LNCaP clone FGC (cell line): ENCODE measurements around the gene CTSW.

ENCODE experiments used
- DNase-seq: peaks from one replicate; pipeline ENCODE4 v3.0.0-alpha.2; 2011; ENCODE audit warnings: low read depth
- H3K4me3 ChIP-seq: 2 replicates; pipeline ENCODE4 v1.5.1; 2011; ENCODE audit warnings: mild to moderate bottlenecking, low read depth, low read length, control low read depth
- TF ChIP-seq, protein P1 (sequence below): IDR thresholded peaks from 2 replicates; pipeline ENCODE4 v1.5.1; 2012; ENCODE audit warnings: mild to moderate bottlenecking; ENCODE audit not compliant: control insufficient read depth, insufficient read depth; ENCODE audit errors: extremely low read depth

CTSW gene

DNA sequence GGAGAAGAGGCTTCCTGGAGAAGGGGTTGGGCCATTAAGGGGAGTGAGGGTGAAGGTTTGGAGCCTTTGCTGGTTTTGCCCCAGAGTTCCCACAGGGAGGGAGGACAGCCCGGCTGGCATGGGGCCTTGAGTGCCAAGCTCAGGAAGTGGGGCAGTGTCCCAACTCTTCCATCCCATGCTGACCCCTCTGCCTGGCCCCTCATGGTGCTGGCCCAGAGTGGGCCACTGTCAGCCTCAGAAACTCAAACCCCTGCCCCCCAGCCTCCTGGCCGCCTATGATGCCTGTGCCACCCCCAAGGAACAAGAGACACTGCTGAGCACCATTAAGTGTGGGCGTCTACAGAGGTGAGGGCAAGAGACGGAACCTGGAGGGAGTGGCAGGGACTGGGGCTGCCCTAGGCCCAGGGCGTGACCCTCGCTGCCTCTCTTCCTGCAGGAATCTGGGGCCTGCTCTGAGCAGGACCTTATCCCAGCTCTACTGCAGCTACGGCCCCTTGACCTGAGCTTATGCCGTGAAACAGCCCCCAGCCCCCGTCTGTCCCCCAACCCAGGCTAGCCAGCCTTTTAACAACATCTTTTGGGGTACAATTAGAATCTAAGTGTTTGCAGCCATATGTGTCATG lies 14.0 kb upstream of the CTSW start:
- no peak for DNase-seq
- no peak overlapping the region for H3K4me3 ChIP-seq
- TF ChIP-seq, protein P1, sequence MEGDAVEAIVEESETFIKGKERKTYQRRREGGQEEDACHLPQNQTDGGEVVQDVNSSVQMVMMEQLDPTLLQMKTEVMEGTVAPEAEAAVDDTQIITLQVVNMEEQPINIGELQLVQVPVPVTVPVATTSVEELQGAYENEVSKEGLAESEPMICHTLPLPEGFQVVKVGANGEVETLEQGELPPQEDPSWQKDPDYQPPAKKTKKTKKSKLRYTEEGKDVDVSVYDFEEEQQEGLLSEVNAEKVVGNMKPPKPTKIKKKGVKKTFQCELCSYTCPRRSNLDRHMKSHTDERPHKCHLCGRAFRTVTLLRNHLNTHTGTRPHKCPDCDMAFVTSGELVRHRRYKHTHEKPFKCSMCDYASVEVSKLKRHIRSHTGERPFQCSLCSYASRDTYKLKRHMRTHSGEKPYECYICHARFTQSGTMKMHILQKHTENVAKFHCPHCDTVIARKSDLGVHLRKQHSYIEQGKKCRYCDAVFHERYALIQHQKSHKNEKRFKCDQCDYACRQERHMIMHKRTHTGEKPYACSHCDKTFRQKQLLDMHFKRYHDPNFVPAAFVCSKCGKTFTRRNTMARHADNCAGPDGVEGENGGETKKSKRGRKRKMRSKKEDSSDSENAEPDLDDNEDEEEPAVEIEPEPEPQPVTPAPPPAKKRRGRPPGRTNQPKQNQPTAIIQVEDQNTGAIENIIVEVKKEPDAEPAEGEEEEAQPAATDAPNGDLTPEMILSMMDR = no peak

DNA sequence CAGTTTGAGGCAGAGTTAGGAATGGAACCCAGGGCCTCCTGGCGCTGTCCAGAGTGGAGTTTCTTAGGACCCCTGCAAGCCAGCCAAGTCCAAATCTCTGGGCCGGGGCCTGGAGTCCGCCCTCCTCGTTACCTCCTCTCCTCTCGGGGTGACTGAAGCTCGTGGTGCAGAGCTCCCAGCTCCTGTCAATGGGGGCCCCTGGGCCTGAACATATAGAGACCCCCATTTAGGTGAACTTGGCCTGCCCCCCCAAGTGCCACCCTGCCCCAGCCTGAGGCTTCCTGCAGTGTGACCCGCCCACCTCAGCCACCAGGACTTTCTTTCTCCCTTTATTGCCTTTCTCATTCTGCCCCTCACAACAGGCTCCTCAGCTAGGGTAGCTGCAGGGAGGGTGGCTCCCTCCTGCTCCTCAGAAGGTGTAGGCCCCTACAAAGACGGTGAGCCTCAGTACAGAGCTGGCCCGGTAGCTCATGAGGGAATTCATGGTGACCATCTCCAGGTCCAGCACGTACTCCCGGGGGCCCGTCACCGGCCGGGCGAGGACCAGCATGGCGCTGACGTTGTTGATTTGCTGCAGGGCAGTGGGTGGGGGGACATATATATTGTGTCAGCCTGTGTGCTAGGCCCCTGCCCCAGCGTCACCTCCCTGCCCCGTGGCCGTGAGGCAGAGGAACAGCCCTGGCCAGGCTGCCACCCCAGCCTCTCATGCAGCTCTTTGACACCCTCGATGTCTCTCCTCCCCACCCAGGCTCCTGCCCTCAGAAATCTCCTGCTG lies 12.9 kb upstream of the CTSW start:
- DNase-seq = no peak
- TF ChIP-seq, protein P1 = no peak
- H3K4me3 ChIP-seq = no peak overlapping the region

DNA sequence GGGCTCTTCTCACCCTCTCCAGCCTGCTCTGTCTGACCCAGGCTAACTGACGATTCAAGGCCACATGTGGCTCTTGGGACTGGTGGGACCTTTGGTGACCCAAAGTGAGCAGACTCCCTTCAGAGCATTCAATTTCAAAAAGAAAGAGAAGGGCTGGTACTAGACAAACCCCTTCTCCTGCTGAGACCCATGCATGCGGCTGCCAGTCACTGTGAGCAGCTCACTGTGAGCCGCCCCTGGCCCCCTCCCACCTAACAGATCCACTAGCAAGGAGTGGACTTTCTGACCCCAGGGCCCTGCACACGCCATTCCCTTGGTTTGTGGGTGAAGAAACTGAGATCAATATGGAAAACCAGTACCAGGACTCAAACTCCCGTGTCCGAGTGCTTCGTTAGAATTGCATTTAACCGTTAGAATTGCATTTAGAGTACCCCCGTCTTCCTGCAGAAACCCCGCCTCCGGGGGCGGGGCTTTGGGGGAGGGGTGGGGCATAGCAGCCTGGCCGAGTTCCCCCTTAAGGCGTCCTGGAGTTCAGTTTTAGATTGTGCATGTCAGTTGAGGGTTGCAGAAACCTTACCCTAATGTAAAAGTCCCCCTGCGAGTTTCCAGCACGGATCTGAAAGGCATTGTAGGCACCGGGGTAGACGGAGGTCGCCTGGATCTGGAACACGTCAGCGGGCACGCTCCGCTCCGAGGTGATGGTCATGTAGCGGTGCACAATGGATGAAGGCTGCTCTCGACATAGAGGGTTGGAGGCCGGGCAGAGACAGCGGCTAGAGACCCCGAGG lies 12.2 kb upstream of the CTSW start:
- DNase-seq = no peak
- TF ChIP-seq, protein P1 = no peak

DNA sequence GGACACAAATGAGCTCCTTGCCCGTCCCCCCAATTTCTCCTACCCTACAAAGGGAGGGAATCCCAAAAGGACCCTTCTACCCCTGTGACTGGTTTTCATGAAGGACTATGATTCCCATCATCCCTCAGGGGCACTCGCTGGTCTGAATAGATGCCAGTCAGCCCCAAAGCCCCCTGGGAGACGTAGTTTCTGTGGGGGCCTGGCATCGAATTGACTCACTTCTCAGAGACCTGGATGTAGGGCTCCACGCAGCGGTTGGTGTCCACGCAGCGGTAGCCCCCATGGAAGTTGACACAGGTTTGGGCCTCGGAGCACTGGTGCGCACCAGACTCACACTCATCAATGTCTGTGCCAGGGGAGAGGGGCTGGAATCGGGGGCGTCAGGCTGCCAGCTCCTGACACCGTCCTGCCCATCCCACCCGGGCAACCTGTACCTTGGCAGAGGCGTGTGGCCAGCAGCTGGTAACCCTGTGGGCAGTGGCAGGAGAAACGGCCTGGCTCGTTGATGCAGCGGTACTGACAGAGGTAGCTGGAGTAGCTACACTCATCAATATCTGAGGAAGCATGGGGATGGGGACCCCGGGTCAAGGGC lies 11.5 kb upstream of the CTSW start:
- no peak for DNase-seq
- TF ChIP-seq, protein P1 = no peak
- no peak overlapping the region for H3K4me3 ChIP-seq

More for the DNA sequence above, 12.2 kb upstream of the CTSW start:
- no peak overlapping the region for H3K4me3 ChIP-seq

DNA sequence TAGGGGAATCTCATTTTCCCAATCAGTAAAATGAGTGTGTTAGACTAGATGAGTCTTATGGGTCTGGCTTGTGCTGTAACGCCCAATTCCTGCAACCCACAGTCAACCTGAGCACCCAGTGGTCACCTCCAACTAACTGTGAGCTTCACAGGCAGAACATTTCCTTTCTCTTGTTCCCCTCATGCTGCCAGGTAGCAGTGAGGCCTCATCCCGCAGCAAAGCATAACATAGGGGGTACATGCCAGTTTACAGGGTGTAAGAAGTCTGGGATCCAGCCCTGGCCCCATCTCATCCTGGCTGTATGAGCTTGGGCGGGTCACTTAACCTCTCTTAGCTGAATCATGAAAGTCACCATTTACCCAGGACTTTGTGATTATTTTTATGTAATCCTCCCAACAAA lies 10.7 kb upstream of the CTSW start:
- DNase-seq = no peak
- TF ChIP-seq, protein P1 = no peak
- H3K4me3 ChIP-seq = no peak overlapping the region

DNA sequence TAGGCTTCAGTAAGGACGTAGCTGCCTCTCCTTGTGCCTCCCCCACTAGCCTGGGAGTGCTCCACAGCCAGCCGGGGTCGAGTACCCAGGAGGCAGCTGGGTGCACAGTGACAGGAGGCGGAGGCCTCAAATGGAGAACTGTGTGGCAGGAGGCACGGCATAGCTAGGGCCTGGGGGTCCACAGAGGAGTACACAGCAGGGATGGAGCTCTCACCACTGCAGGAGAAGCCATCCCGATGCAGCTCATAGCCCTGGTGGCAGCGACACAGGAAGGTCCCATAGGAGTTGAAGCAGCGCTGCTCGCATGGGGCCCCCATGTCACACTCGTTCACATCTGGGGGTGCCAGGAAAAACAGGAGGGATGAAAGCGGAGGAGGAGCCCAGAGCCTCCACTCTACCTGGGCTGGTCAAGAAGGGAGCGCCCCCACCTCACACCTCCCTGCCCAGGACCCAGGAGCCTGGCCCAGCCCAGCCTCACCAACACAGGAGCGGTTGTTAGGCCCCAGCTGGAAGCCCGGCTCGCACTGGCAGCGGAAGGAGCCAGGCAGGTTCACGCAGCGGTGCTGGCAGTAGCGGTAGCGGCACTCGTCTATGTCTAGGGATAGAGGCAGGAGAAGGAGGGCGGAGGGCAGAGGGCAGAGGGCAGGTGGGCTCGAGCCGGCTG lies 9.9 kb upstream of the CTSW start:
- no peak for DNase-seq
- TF ChIP-seq, protein P1 = no peak
- H3K4me3 ChIP-seq = no peak overlapping the region
